ENCODE measurements around the gene CASP14. TPM values are rescaled to one million over a fixed set of nuclear protein-coding genes. Genes with fewer than 3 reads are reported as not detected.

The CASP14 gene
- total and polyA plus RNA-seq, 2 of the 8 experiments (the other 6 are each of a cell fraction or from before 2014, with no cell fraction given): not detected

- H3K56ac ChIP-seq (replicated peaks; ENCODE audit: insufficient read length, low read depth, low read length): no peak overlapping the region
- ChIA-PET CTCF (ENCODE audit: partially characterized antibody) (interaction anchor here (0.8 kb wide), 1 partner anchor 78 kb away, joined by 3 read pairs; no protein-coding TSS in a partner anchor), POLR2A (ENCODE audit: partially characterized antibody) (interaction anchor here (0.6 kb wide), 1 partner anchor 129 kb away, joined by 3 read pairs; no protein-coding TSS in a partner anchor)
- H4K8ac ChIP-seq (ENCODE audit: extremely low read depth, insufficient read depth, low read length): no peak overlapping the region
- H3K23me2 ChIP-seq (ENCODE audit: low read depth, low read length): no peaks in the 10 kb centered on the region
- H3K23ac ChIP-seq (ENCODE audit: insufficient read length): no peak overlapping the region
- H2BK12ac ChIP-seq (ENCODE audit: low read depth, low read length): no peak overlapping the region
- no peaks in the 10 kb centered on the region for H3K4me1 ChIP-seq (replicated peaks in 1 of 4; ENCODE audit: control insufficient read depth in 3 of 4, insufficient read depth in 4 of 4, low read length in 3 of 4)
- H3K4me2 ChIP-seq (ENCODE audit: insufficient read depth in 1 of 2, low read depth in 2 of 2, low read length in 2 of 2): no peak overlapping the region
- H2BK5ac ChIP-seq (ENCODE audit: low read depth, low read length): no peak overlapping the region
- no peak overlapping the region for H3K4me3 ChIP-seq (ENCODE audit: extremely low read depth in 1 of 4, insufficient read depth in 2 of 4, low read depth in 3 of 4, low read length in 4 of 4)
- DNase-seq (ENCODE audit: low read depth in 1 of 2, low spot score in 2 of 2) (no peak), FAIRE-seq (no peak)
- no peaks in the 10 kb centered on the region for H3K79me1 ChIP-seq (ENCODE audit: low read depth, low read length)
- H4K91ac ChIP-seq (replicated peaks; ENCODE audit: insufficient read length, low read length): no peak overlapping the region
- TF ChIP-seq SAP30 (IDR thresholded peaks at IDR 0.05; ENCODE audit: insufficient read depth, insufficient replicate concordance, low read length): no peak
- TF ChIP-seq BRCA1 (IDR thresholded peaks at IDR 0.05; ENCODE audit: low read depth, low read length): no peak
- no peak overlapping the region for H4K5ac ChIP-seq (ENCODE audit: insufficient read length, low read depth, low read length)
- H2AK5ac ChIP-seq (ENCODE audit: low read depth, low read length): no peak overlapping the region
- H2AFZ ChIP-seq (ENCODE audit: low read length): no peak overlapping the region
- H2BK15ac ChIP-seq (ENCODE audit: low read length): no peak overlapping the region
- no peaks in the 10 kb centered on the region for H3K79me2 ChIP-seq (ENCODE audit: control insufficient read depth in 1 of 2, insufficient read depth in 2 of 2, low read length in 2 of 2)
- H3K4ac ChIP-seq (replicated peaks; ENCODE audit: insufficient read length, low read depth, low read length): no peak overlapping the region
- no peak overlapping the region for H3K18ac ChIP-seq (ENCODE audit: extremely low read depth, low read length)
- H3K27ac ChIP-seq (ENCODE audit: low read depth, low read length): no peak overlapping the region
- no peak overlapping the region for H2BK20ac ChIP-seq (ENCODE audit: low read length)
- no peaks in the 10 kb centered on the region for H3K9me3 ChIP-seq (ENCODE audit: insufficient read depth in 2 of 2, low read depth in 1 of 2, low read length in 1 of 2)
- H3K9ac ChIP-seq (replicated peaks in 1 of 4; ENCODE audit: extremely low read depth in 1 of 4, low read depth in 3 of 4, low read length in 3 of 4): no peak overlapping the region
- 77% methylated on average over 3 of the region's 3 CpGs; no CpG with 5 or more reads in 1 of the 2 experiments for WGBS, 2 experiments (ENCODE audit: extremely low coverage in 1 of 2, insufficient coverage in 1 of 2, insufficient read length in 1 of 2, insufficient replicate concordance in 2 of 2, low coverage in 1 of 2, low lambda C conversion rate in 2 of 2, missing lambda C conversion rate in 1 of 2)
- H3K36me3 ChIP-seq (ENCODE audit: control insufficient read depth in 2 of 4, insufficient read depth in 4 of 4, low read length in 3 of 4): no peaks in the 10 kb centered on the region
- H3K27me3 ChIP-seq (replicated peaks in 1 of 4; ENCODE audit: control insufficient read depth in 3 of 4, extremely low read depth in 1 of 4, insufficient read depth in 3 of 4, low read length in 3 of 4): no peaks in the 10 kb centered on the region
- no peak overlapping the region for H3K14ac ChIP-seq (ENCODE audit: insufficient read length)
- H4K20me1 ChIP-seq (replicated peaks in 1 of 2; ENCODE audit: control insufficient read depth in 1 of 2, insufficient read depth in 2 of 2, low read length in 2 of 2): no peaks in the 10 kb centered on the region
- H2BK120ac ChIP-seq (replicated peaks; ENCODE audit: low read depth, low read length): no peak overlapping the region
Measured at GRCh38 chr19:15096223-15096622, 46.9 kb downstream of the CASP14 start.
